ENCODE data around the gene CYB5R4.

CYB5R4 gene, protein sequence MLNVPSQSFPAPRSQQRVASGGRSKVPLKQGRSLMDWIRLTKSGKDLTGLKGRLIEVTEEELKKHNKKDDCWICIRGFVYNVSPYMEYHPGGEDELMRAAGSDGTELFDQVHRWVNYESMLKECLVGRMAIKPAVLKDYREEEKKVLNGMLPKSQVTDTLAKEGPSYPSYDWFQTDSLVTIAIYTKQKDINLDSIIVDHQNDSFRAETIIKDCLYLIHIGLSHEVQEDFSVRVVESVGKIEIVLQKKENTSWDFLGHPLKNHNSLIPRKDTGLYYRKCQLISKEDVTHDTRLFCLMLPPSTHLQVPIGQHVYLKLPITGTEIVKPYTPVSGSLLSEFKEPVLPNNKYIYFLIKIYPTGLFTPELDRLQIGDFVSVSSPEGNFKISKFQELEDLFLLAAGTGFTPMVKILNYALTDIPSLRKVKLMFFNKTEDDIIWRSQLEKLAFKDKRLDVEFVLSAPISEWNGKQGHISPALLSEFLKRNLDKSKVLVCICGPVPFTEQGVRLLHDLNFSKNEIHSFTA

DNA sequence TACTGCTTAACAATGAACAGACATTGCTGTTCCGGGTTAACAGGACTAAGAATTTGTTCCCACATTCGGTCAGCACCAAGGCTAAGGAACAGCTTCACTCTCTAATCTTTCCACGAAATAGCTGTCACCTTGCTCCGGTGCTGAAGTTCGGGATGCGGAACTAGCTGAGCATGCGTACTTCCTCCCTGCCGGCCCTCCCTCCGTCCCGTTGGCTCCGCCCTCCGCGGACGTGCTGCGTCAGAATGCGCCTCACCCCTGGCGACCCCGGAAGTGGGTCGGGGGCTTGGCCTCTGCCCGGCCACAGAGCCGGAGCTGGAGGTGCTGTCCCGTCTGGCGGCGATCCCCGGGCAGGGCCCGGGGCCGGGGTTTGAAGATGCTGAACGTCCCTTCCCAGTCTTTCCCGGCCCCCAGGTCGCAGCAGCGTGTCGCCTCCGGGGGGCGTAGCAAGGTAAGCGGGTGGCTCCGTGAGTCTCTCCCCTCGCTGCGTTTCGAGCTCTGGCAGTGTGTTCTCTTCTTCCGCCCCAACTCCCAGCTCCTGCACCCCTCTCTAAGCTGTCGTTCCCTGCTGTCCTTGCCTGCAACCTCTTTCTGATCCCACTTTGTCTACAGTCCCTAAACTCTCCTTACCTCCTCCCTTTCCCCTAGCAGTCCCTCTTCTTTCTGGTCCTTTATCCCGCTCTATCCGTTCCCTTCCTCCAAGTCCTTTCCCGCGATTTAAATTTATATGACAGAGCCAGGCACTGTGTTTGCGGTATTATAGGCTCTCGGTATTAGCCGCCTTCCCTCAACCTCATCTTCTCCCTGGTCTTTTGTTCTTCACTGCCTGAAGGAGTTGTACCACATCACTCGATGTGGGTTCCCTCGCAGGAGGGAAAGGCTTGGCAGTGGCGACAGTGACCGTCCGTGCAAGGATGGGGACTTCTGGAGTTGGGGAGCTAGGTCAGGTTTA lies at the start of gene CYB5R4:
CYB5R4 (plus strand) TSS at position 280 of the 949 bp plus-strand sequence; CDS start at position 374, 94 bp downstream.
- TF ChIP-seq, protein P1, sequence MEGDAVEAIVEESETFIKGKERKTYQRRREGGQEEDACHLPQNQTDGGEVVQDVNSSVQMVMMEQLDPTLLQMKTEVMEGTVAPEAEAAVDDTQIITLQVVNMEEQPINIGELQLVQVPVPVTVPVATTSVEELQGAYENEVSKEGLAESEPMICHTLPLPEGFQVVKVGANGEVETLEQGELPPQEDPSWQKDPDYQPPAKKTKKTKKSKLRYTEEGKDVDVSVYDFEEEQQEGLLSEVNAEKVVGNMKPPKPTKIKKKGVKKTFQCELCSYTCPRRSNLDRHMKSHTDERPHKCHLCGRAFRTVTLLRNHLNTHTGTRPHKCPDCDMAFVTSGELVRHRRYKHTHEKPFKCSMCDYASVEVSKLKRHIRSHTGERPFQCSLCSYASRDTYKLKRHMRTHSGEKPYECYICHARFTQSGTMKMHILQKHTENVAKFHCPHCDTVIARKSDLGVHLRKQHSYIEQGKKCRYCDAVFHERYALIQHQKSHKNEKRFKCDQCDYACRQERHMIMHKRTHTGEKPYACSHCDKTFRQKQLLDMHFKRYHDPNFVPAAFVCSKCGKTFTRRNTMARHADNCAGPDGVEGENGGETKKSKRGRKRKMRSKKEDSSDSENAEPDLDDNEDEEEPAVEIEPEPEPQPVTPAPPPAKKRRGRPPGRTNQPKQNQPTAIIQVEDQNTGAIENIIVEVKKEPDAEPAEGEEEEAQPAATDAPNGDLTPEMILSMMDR (IDR thresholded peaks at IDR 0.05), result no peak
- H3K27ac ChIP-seq, result peak within 1 kb of the TSS; percentile 50 to 96
- peak; percentile 95 for DNase-seq (ENCODE audit: low spot score)
- H3K4me3 ChIP-seq, result peak within 1 kb of the TSS; percentile 95

DNA sequence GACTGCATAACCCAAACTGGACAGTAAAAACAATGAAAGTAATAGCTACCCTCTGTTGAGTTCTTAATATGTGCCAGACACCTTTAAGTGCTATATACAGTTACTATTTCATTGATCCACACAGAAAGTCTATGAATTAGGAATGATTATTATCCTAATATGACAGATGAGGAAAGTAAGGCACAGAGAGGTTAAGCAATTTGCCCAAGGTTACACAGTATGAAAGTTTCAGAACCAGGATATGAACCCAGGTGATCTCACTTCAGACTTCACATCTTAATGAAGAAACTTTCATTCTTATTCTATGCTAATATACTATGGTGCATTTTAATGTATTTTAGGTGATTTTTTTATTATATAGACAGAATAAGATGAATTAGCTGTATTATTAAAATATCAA lies 46.9 kb upstream of the CYB5R4 start:
- DNase-seq (ENCODE audit: low spot score), result no peak
- TF ChIP-seq, protein P1 (IDR thresholded peaks at IDR 0.05), result no peak
- no peak overlapping the region for H3K27ac ChIP-seq
- no peak overlapping the region for H3K4me3 ChIP-seq

DNA sequence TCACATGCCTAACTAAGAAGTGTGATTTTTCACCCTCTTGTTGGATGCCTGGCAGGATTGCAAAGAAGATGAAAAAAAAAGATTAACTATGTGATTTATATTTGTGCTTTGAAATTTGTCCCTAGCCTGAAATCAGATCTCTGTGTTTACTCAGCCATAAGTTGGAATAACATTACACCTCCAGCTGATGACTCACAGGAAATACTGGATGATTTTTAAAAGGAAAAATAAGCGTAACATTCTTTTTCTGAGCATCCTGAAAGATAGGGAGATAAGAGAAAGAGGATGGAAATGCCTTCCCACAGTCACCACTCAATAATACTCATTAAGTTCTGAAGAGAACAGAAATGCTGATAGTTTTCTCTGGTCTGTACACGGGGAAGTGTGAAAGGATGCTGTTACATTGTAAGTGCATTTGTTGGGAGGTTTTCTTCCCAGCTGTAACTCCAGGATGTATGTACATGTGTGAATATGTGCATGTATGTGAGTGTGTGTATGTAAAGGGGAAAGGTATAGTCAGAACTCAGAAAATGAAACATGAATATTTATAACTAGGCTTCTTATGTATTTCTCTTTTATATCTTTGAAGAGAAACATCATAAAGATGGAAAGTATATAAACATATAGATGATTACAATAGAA lies 43.7 kb upstream of the CYB5R4 start:
- no peak overlapping the region for H3K27ac ChIP-seq
- no peak overlapping the region for H3K4me3 ChIP-seq
- DNase-seq (ENCODE audit: low spot score), result no peak
- TF ChIP-seq, protein P1 (IDR thresholded peaks at IDR 0.05), result no peak

DNA sequence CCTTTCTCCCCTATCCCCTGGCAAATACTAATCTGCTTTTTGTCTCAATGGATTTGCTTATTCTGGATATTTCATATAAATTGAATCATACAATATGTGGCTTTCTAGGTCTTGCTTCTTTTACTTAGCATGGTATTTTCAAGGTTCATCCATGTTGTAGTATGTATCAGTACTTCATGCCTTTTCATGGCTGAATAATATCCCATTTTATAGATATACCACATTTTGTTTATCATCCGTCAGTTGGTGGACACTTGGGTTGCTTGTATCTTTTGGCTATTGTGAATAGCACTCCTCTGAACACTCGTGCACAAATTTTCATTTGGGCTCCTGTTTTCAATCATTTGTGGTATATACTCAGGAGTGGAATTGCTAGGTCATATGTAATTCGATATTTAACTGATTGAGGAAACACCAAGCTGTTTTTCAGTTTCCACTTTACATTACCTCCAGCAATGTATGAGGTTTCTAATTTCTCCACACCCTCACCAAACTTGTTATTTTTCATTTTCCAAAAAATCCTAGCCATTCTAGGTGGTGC lies 36.8 kb upstream of the CYB5R4 start:
- TF ChIP-seq, protein P1 (IDR thresholded peaks at IDR 0.05), result no peak
- DNase-seq (ENCODE audit: low spot score), result no peak
- Histone ChIP-seq H3K4me3 (no peak overlapping the region), H3K27ac (no peak overlapping the region)

DNA sequence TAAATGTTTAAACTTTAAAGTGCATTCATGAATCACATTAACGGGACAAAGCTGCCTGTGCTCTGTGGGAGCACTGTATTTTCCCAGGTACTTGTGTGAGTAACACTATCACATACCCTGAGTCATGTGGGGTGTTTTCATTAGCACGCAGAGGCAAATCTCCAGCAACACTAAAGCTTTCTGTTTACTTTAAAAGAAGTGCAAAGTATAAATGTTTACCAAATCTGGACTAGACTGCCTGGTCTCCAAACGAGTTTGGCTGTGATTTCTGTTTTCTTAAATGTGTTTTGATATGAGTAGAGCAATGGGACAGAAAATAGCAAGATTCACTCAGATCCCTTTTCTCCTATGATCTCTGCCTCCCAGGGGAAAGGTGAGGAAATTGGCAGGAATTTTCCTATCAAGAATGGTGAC lies 35.1 kb upstream of the CYB5R4 start:
- no peak overlapping the region for H3K27ac ChIP-seq
- DNase-seq (ENCODE audit: low spot score), result no peak
- TF ChIP-seq, protein P1 (IDR thresholded peaks at IDR 0.05), result no peak
- H3K4me3 ChIP-seq, result no peak overlapping the region

DNA sequence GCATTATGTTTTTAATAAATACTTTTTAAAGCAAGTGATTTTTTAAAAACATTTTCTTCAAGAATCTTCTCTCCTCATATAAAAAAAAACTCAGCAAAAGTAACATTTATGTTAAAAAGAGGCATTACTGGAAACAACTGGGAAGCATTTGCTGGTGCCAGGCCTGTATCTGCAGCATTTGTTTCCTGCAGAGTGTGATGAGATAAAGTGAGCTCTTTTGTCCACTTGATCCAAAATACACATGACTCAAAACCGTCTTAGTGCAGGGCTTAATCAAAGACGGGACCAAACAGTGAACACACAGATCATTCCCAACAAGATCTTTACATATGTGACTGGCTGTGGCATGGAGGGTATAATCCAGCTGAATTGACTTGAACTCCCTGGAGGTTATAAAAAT lies 34.7 kb upstream of the CYB5R4 start:
- no peak overlapping the region for H3K4me3 ChIP-seq
- no peak overlapping the region for H3K27ac ChIP-seq
- DNase-seq (ENCODE audit: low spot score), result no peak
- TF ChIP-seq, protein P1 (IDR thresholded peaks at IDR 0.05), result no peak

Measured in coronary artery (tissue), 2 donors.